HEK293T (cell line): ENCODE data around the gene RPS6KA5.

Source experiments
- BHLHE40 ChIP-seq: fragments of 450-650 bp; IDR thresholded peaks from 2 replicates; pipeline ENCODE4 v1.6.1; 2016; ENCODE audit warnings: mild to moderate bottlenecking, moderate library complexity, borderline replicate concordance
- FOXK2 ChIP-seq: fragments of 450-650 bp; IDR thresholded peaks from 2 replicates; pipeline ENCODE4 v1.6.1; 2016; ENCODE audit warnings: mild to moderate bottlenecking
- FOXM1 ChIP-seq: fragments of 450-650 bp; IDR thresholded peaks from 2 replicates; pipeline ENCODE4 v1.6.1; 2017; ENCODE audit warnings: mild to moderate bottlenecking, borderline replicate concordance
- HDGF ChIP-seq: fragments of 450-650 bp; IDR thresholded peaks from 2 replicates; pipeline ENCODE4 v1.6.1; 2017; ENCODE audit warnings: antibody characterized with exemption, borderline replicate concordance
- L3MBTL2 ChIP-seq: fragments of 450-650 bp; conservative IDR thresholded peaks from 2 replicates; pipeline ENCODE4 v1.6.1; 2016; ENCODE audit warnings: mild to moderate bottlenecking
- LEF1 ChIP-seq: fragments of 450-650 bp; IDR thresholded peaks from 2 replicates; pipeline ENCODE4 v1.6.1; 2017; ENCODE audit warnings: mild to moderate bottlenecking, borderline replicate concordance
- SP1 ChIP-seq: fragments of 450-650 bp; IDR thresholded peaks from 2 replicates; pipeline ENCODE4 v1.6.1; 2017

GRCh38 chr14:91046488-91047072 lies 13.9 kb downstream of the RPS6KA5 start:
- TF ChIP-seq FOXK2 (no peak), L3MBTL2 (no peak), BHLHE40 (no peak), SP1 (no peak), HDGF (no peak), FOXM1 (no peak), LEF1 (no peak)
